AG09309 (cell line): ENCODE results near the gene BPTF.

ENCODE experiments used
- DNase-seq: peaks from one replicate; pipeline ENCODE4 v3.0.0-alpha.2; 2010; ENCODE audit warnings: low read depth
- H3K4me3 ChIP-seq: 2 replicates; pipeline ENCODE4 v1.5.1; 2011; ENCODE audit warnings: mild to moderate bottlenecking, low read depth, low read length, moderate library complexity; ENCODE audit not compliant: control insufficient read depth
- TF ChIP-seq, protein P1 (sequence below): IDR thresholded peaks from 2 replicates; pipeline ENCODE4 v1.5.1; 2011; ENCODE audit warnings: mild to moderate bottlenecking, low read depth, low read length, inconsistent platforms; ENCODE audit not compliant: insufficient read depth, control insufficient read depth; ENCODE audit errors: missing control alignments

Gene BPTF

DNA sequence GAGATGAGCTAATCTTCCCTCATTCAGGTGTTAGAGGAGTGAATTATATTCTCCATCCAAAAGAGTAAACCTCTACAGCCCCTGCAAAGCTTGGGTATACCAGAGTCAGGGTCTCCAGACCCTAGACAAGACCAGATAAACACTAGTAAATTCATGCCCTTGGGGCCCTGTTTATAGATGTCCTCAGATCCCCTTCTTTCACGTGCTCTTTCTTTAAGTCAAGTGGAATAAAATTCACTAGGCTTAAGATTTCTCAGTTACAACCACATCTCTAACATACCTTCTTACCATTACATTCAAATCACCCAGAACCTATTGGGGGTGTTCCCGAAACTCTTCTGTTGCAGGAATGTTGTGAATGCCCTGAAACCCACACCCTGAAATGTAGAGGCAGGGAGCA, 173.2 kb downstream of the BPTF start:
- TF ChIP-seq, protein P1, sequence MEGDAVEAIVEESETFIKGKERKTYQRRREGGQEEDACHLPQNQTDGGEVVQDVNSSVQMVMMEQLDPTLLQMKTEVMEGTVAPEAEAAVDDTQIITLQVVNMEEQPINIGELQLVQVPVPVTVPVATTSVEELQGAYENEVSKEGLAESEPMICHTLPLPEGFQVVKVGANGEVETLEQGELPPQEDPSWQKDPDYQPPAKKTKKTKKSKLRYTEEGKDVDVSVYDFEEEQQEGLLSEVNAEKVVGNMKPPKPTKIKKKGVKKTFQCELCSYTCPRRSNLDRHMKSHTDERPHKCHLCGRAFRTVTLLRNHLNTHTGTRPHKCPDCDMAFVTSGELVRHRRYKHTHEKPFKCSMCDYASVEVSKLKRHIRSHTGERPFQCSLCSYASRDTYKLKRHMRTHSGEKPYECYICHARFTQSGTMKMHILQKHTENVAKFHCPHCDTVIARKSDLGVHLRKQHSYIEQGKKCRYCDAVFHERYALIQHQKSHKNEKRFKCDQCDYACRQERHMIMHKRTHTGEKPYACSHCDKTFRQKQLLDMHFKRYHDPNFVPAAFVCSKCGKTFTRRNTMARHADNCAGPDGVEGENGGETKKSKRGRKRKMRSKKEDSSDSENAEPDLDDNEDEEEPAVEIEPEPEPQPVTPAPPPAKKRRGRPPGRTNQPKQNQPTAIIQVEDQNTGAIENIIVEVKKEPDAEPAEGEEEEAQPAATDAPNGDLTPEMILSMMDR = no peak
- H3K4me3 ChIP-seq = no peak overlapping the region

DNA sequence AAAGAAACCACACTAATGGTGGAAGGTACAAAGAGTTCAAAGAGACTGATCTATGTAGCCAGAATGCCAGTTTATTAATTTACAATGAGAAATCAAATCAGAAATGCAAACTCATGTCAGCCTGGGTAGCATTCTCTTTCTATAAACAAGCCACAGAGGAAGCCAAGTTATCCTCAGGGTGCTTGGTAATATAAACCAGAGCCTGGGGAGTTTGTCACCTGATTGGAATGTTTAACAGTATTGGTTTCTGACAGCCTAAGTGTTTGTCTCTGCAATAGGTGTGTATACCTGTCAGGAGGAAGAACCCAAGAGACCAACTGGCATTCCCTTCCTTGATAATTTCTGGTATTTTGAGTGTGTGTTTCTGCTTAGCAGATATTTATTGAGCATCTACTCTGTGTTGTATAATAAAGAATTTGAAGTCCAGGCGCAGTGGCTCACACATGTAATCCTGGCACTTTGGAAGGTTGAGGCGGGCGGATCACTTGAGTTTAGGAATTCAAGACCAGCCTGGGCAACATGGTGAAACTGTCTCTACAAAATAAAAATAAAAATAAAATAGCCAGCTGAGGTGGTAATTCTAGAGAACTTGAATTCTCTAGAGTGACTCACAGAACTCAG, 174.1 kb downstream of the BPTF start:
- TF ChIP-seq, protein P1 = no peak
- no peak for DNase-seq

More for the DNA sequence above, 173.2 kb downstream of the BPTF start:
- no peak for DNase-seq

GRCh38 chr17:68004201-68004600, 178.9 kb downstream of the BPTF start:
- TF ChIP-seq, protein P1 = no peak
- no peak for DNase-seq
- H3K4me3 ChIP-seq = no peak overlapping the region

More for the DNA sequence above, 174.1 kb downstream of the BPTF start:
- H3K4me3 ChIP-seq = no peak overlapping the region

DNA sequence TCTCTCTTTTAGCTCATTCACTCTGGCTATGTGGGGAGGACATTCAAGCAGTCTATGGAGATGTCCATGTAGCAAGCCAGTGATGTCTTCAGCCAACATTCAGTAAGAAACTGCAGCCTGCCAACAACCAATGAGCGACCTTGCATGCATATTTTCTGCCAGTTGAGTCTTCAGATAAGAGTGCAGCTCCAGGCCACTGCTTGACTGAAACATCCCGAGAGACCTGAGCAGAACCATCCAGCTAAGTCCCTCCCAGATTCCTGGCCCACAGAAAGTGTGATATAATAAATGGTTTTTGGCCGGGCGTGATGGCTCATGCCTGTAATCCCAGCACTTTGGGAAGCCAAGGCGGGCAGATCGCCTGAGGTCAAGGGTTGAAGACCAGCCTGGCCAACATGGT, 181.5 kb downstream of the BPTF start:
- no peak overlapping the region for H3K4me3 ChIP-seq
- no peak for DNase-seq
- TF ChIP-seq, protein P1 = no peak

GRCh38 chr17:68011199-68011665, 185.9 kb downstream of the BPTF start:
- no peak overlapping the region for H3K4me3 ChIP-seq
- TF ChIP-seq, protein P1 = peak; percentile 75
- DNase-seq = no peak

DNA sequence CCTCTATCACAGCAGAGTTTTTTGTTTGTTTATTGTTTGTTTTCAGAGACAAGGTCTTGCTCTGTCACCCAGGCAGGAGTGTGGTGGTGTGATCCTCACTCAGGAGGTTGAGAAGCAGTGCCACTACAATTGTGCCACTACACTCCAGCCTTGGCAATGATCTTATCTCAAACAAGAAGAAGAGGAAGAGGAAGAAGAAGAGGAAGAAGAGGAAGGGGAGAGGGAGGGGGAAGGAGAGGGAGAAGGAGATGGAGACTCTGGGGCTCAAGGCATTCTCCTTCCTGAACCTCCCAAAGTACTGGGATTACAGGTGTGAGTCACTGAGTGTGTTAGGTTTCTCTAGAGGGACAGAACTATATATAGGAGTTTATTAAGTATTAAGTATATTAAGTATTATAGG, 188.1 kb downstream of the BPTF start:
- DNase-seq = no peak
- TF ChIP-seq, protein P1 = no peak
- no peak overlapping the region for H3K4me3 ChIP-seq
